HepG2 (cell line): Measurements from ENCODE around the gene CDH12.

ENCODE experiments used
- AHR ChIP-seq: IDR thresholded peaks from 2 replicates; pipeline ENCODE4 v1.6.1; 2018; ENCODE audit warnings: missing genetic modification reagents, missing compliant biosample characterization
- ATRX ChIP-seq: sonication (generic); formaldehyde crosslinking; IDR thresholded peaks from 2 replicates; pipeline ENCODE4 v1.4.0; 2020; ENCODE audit warnings: missing genetic modification reagents, borderline replicate concordance
- CTCF ChIP-seq: sonication (generic); formaldehyde crosslinking; IDR thresholded peaks from 2 replicates; pipeline ENCODE4 v1.5.0; 2020; ENCODE audit warnings: mild to moderate bottlenecking, missing genetic modification reagents, moderate library complexity
- KAT8 ChIP-seq: IDR thresholded peaks from 2 replicates; pipeline ENCODE4 v1.6.1; 2016; ENCODE audit warnings: missing genetic modification reagents, missing compliant biosample characterization
- KDM1A ChIP-seq: IDR thresholded peaks from 2 replicates; pipeline ENCODE4 v1.6.1; 2016; ENCODE audit warnings: missing compliant biosample characterization
- SOX5 ChIP-seq: IDR thresholded peaks from 2 replicates; pipeline ENCODE4 v1.6.1; 2016; ENCODE audit warnings: borderline replicate concordance
- ZFP91 ChIP-seq: sonication (generic); formaldehyde crosslinking; IDR thresholded peaks from 2 replicates; pipeline ENCODE4 v1.9.0; 2022; ENCODE audit warnings: missing genetic modification reagents, mild to moderate bottlenecking, borderline replicate concordance
- ZKSCAN8 ChIP-seq: IDR thresholded peaks from 2 replicates; pipeline ENCODE4 v1.6.1; 2016; ENCODE audit warnings: borderline replicate concordance, missing genetic modification reagents, missing compliant biosample characterization
- ZNF205 ChIP-seq: IDR thresholded peaks from 2 replicates; pipeline ENCODE4 v1.6.1; 2018; ENCODE audit warnings: missing biosample characterization, missing genetic modification reagents
- ZNF331 ChIP-seq: sonication (generic); formaldehyde crosslinking; IDR thresholded peaks from 2 replicates; pipeline ENCODE4 v1.4.0; 2020; ENCODE audit warnings: missing genetic modification reagents

- TF ChIP-seq ZFP91 (CRISPR knock-in tag) (no peak), KAT8 (CRISPR knock-in tag) (no peak), KDM1A (no peak), AHR (CRISPR knock-in tag) (no peak), ATRX (CRISPR knock-in tag) (no peak), ZNF205 (CRISPR knock-in tag) (no peak), ZKSCAN8 (no peak), SOX5 (no peak), CTCF (CRISPR knock-in tag) (no peak), ZNF331 (CRISPR knock-in tag) (no peak)
Observed at GRCh38 chr5:21831145-21831787, 1021.9 kb downstream of the CDH12 start.
